Natural killer cell (primary cell): Measurements from ENCODE around the gene ABHD17C. TPM values are rescaled to one million over a fixed set of nuclear protein-coding genes. Genes with fewer than 3 reads are reported as not detected.

ENCODE experiments used
- ATAC-seq, 3 donors: fragments of 150-1000 bp in 2 of 3; fragments of 200-7000 bp in 1 of 3; cut with Tn5 transposase; 1 replicate in 1 of 3; 2 replicates in 2 of 3; pipeline ENCODE4 v1.10.0; 2021; ENCODE audit warnings: mild to moderate bottlenecking in 2 of 3, moderate library complexity in 2 of 3
- DNase-seq, 2 donors: peaks; one replicate each; pipeline versions ENCODE4 v3.0.0 to v3.0.0-alpha.2; 2013 to 2021; ENCODE audit warnings: mixed read lengths in 1 of 2
- H3K27ac ChIP-seq: one replicate; pipeline ENCODE4 v1.5.1; 2013; ENCODE audit warnings: mild to moderate bottlenecking, low read length
- H3K27me3 ChIP-seq: one replicate; pipeline ENCODE4 v1.6.1; 2013; ENCODE audit warnings: low read length; ENCODE audit not compliant: control insufficient read depth, insufficient read depth
- H3K36me3 ChIP-seq: one replicate; pipeline ENCODE4 v1.6.1; 2013; ENCODE audit warnings: low read length; ENCODE audit not compliant: control insufficient read depth, insufficient read depth
- H3K4me1 ChIP-seq: one replicate; pipeline ENCODE4 v1.6.1; 2013; ENCODE audit warnings: low read length; ENCODE audit not compliant: control insufficient read depth, insufficient read depth
- H3K4me3 ChIP-seq: one replicate; pipeline ENCODE4 v1.5.1; 2013; ENCODE audit warnings: low read length
- H3K9me3 ChIP-seq: one replicate; pipeline ENCODE4 v1.6.1; 2013; ENCODE audit warnings: low read length; ENCODE audit not compliant: control insufficient read depth, insufficient read depth
- H3K27ac Mint-ChIP-seq, 2 donors: one replicate each; pipeline ENCODE4 v1.8.0; 2022; ENCODE audit warnings: mild to moderate bottlenecking in 2 of 2, mixed read lengths in 2 of 2, moderate library complexity in 1 of 2
- H3K27me3 Mint-ChIP-seq, 2 donors: one replicate each; pipeline ENCODE4 v1.8.0; 2022; ENCODE audit warnings: low read depth in 2 of 2, mixed read lengths in 2 of 2
- H3K36me3 Mint-ChIP-seq: one replicate; pipeline ENCODE4 v1.8.0; 2022; ENCODE audit warnings: mixed read lengths
- H3K4me1 Mint-ChIP-seq, 2 donors: one replicate each; pipeline ENCODE4 v1.8.0; 2022; ENCODE audit warnings: mixed read lengths in 2 of 2
- H3K4me3 Mint-ChIP-seq: one replicate; pipeline ENCODE4 v1.8.0; 2022; ENCODE audit warnings: mild to moderate bottlenecking, moderate library complexity, mixed read lengths
- H3K9me3 Mint-ChIP-seq, 2 donors: one replicate each; pipeline ENCODE4 v1.8.0; 2022; ENCODE audit warnings: mixed read lengths in 2 of 2
- WGBS: methylation state at CpG from one replicate; pipeline ENCODE4 v1.1.7; 2013; ENCODE audit warnings: missing lambda C conversion rate; ENCODE audit not compliant: insufficient coverage; 5-methylcytosine and 5-hydroxymethylcytosine counted together
- intact Hi-C: fragments of 100-400 bp; cut with micrococcal nuclease; formaldehyde crosslinking; loops from one replicate; pipeline ENCODE4 v1.14.2; 2022
- total RNA-seq, 4 donors: library from RNA; stranded (reverse); fragments of 120-200 nt in 1 of 4; gene quantifications; one replicate each; pipeline versions ENCODE4 v1.2.3 to v1.2.4, GENCODE V29; 2013 to 2022
- TF ChIP-seq, protein P1 (sequence below): fragments of 200-600 bp; IDR thresholded peaks from one replicate; pipeline ENCODE4 v1.8.0; 2022; ENCODE audit warnings: antibody characterized with exemption

The ABHD17C gene
- total RNA-seq, 3 donors from 2014 or later (not counting 1 experiment from before 2014, with no cell fraction given) = 2.4 to 4.4 (median 4.3) TPM

DNA sequence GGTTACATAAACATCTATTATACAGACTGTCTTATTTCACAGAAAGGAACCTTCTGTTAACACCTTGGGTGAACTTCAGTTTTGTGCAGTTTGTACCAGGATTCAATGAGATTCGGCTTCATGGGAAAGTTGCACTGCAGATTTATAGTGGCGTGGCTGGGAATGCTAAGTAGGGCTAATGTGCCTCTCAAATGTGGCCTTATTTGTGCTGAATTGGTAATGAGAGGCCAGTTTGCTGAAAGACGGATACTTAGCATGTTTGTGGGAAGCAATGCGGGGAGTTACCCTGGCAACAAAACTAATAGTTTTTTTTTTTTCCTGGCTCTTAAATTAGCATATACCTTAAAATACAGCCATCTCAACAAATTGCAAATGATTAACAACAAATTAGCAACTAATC lies 55.5 kb downstream of the ABHD17C start:
- no peaks in the 10 kb centered on the region for H3K27me3 ChIP-seq
- no peaks in the 10 kb centered on the region for H3K9me3 ChIP-seq
- Mint-ChIP-seq H3K4me1 (peaks cover 17 to 18% of the 10 kb centered on the region in 2 donors), H3K27ac (no peak overlapping the region), H3K9me3 (peaks cover 0 to 3% of the 10 kb centered on the region in 2 donors), H3K27me3 (no peaks in the 10 kb centered on the region), H3K4me3 (no peak overlapping the region), H3K36me3 (no peaks in the 10 kb centered on the region)
- 94% methylated on average over 4 of the region's 4 CpGs for WGBS
- H3K4me3 ChIP-seq = no peak overlapping the region
- ATAC-seq (no peak), DNase-seq (no peak)
- TF ChIP-seq, protein P1, sequence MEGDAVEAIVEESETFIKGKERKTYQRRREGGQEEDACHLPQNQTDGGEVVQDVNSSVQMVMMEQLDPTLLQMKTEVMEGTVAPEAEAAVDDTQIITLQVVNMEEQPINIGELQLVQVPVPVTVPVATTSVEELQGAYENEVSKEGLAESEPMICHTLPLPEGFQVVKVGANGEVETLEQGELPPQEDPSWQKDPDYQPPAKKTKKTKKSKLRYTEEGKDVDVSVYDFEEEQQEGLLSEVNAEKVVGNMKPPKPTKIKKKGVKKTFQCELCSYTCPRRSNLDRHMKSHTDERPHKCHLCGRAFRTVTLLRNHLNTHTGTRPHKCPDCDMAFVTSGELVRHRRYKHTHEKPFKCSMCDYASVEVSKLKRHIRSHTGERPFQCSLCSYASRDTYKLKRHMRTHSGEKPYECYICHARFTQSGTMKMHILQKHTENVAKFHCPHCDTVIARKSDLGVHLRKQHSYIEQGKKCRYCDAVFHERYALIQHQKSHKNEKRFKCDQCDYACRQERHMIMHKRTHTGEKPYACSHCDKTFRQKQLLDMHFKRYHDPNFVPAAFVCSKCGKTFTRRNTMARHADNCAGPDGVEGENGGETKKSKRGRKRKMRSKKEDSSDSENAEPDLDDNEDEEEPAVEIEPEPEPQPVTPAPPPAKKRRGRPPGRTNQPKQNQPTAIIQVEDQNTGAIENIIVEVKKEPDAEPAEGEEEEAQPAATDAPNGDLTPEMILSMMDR = no peak
- intact Hi-C loops = no loop called here
- no peaks in the 10 kb centered on the region for H3K36me3 ChIP-seq
- H3K4me1 ChIP-seq = peaks cover 3% of the 10 kb centered on the region
- H3K27ac ChIP-seq = no peak overlapping the region

DNA sequence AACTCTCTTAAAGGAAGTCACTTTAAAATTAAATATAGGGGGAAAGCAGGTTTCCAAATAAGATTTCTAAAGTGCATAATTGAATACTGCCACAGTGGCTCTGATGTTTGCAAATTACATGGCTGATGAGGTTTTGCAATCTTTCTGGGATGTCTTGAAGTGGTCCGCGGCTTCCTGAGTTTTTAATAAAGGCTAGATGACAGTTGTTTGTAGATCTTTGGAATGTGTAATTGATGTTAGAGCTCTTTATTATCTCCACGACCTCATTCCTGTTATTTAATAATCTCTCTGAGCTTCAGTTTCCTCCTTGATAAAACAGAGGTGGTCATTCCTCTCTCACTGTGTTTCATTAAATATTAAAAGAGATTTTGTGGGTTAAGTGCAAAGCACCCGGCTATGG lies 57.1 kb downstream of the ABHD17C start:
- Mint-ChIP-seq H3K36me3 (no peaks in the 10 kb centered on the region), H3K27ac (no peak overlapping the region), H3K9me3 (no peaks in the 10 kb centered on the region), H3K4me3 (no peak overlapping the region), H3K27me3 (no peaks in the 10 kb centered on the region), H3K4me1 (peaks cover 27 to 28% of the 10 kb centered on the region in 2 donors)
- H3K27ac ChIP-seq = no peak overlapping the region
- TF ChIP-seq, protein P1 = no peak
- WGBS = 94% methylated on average over 2 of the region's 4 CpGs
- H3K4me3 ChIP-seq = no peak overlapping the region
- no peaks in the 10 kb centered on the region for H3K36me3 ChIP-seq
- no peaks in the 10 kb centered on the region for H3K27me3 ChIP-seq
- no peak for DNase-seq
- intact Hi-C loops = no loop called here
- H3K4me1 ChIP-seq = peaks cover 12% of the 10 kb centered on the region
- no peak for ATAC-seq
- H3K9me3 ChIP-seq = no peaks in the 10 kb centered on the region

DNA sequence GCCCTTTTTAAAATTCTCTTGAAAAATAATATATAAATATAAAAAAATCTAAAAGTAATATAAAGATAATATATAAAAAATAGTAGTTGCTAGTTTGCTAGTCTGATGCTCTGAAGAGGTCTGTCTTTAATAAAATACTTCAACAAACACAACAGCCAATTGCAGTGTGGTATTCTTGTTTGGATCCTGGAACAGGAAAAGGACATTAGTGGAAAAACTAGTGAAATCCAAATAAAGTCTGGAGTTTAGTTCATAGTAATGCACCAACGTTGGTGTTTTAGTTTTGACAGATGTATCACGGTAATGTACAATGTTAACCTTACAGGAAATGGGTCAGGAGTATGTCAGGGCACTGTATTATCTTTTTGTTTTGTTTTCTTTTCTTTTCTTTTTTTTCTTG lies 58.1 kb downstream of the ABHD17C start:
- peak overlapping the region; percentile 49 for H3K4me3 Mint-ChIP-seq
- intact Hi-C loops = no loop called here
- H3K4me3 ChIP-seq = no peak overlapping the region
- H3K36me3 ChIP-seq = no peaks in the 10 kb centered on the region
- H3K27ac Mint-ChIP-seq = peak overlapping the region; percentile 23 to 52
- H3K4me1 Mint-ChIP-seq = peaks cover 27 to 28% of the 10 kb centered on the region in 2 donors
- H3K27me3 Mint-ChIP-seq = no peaks in the 10 kb centered on the region
- no peaks in the 10 kb centered on the region for H3K36me3 Mint-ChIP-seq
- TF ChIP-seq, protein P1 = no peak
- H3K4me1 ChIP-seq = peaks cover 12% of the 10 kb centered on the region
- no peak overlapping the region for H3K27ac ChIP-seq
- H3K27me3 ChIP-seq = no peaks in the 10 kb centered on the region
- ATAC-seq (peak in 1 of 3 donors; percentile 49), DNase-seq (no peak)
- H3K9me3 Mint-ChIP-seq = no peaks in the 10 kb centered on the region
- H3K9me3 ChIP-seq = no peaks in the 10 kb centered on the region
- WGBS = 23% methylated on average over 2 of the region's 2 CpGs

DNA sequence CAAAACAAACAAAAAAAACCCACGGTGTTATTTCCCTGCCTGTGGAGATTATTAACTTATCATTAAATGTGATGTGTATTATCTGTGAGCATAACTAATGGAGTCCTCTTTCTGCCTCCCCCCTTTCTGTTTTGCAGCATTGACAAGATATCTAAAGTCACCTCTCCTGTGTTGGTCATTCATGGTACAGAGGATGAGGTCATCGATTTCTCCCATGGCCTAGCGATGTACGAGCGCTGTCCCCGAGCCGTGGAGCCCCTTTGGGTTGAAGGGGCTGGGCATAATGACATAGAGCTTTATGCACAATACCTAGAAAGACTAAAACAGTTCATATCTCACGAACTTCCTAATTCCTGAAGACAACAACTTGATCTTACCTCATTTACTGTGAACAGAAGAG lies 58.9 kb downstream of the ABHD17C start:
- H3K27ac Mint-ChIP-seq = no peak overlapping the region
- no peaks in the 10 kb centered on the region for H3K36me3 ChIP-seq
- DNase-seq = no peak
- TF ChIP-seq, protein P1 = no peak
- H3K27ac ChIP-seq = no peak overlapping the region
- H3K36me3 Mint-ChIP-seq = no peaks in the 10 kb centered on the region
- H3K9me3 ChIP-seq = no peaks in the 10 kb centered on the region
- H3K4me3 ChIP-seq = no peak overlapping the region
- H3K4me3 Mint-ChIP-seq = no peak overlapping the region
- intact Hi-C loops = no loop called here
- 98% methylated on average over 6 of the region's 8 CpGs for WGBS
- ATAC-seq = no peak
- no peaks in the 10 kb centered on the region for H3K9me3 Mint-ChIP-seq
- H3K27me3 Mint-ChIP-seq = no peaks in the 10 kb centered on the region
- peaks cover 27 to 28% of the 10 kb centered on the region in 2 donors for H3K4me1 Mint-ChIP-seq
- H3K4me1 ChIP-seq = peaks cover 12% of the 10 kb centered on the region
- no peaks in the 10 kb centered on the region for H3K27me3 ChIP-seq
